M059J (cell line): ENCODE data around the gene KISS1R. TPM values are rescaled to one million over a fixed set of nuclear protein-coding genes. Genes with fewer than 3 reads are reported as not detected.
"Not testable (repeated sequence)": the region's sequence is repeated elsewhere in the genome, so short reads cannot be mapped to it uniquely, and the experiment has no call there.

Experiments used
- DNase-seq: peaks from one replicate; pipeline ENCODE4 v3.0.0-alpha.2; 2012; ENCODE audit warnings: low read depth
- total RNA-seq: library from RNA; depleted of rRNA; stranded (reverse); fragments of >200 nt; shearing (Covaris generic); gene quantifications from 2 replicates; pipeline ENCODE4 v1.2.3, GENCODE V29; 2014; rRNA removed

The KISS1R gene
- not detected in 2 replicates for total RNA-seq

DNA sequence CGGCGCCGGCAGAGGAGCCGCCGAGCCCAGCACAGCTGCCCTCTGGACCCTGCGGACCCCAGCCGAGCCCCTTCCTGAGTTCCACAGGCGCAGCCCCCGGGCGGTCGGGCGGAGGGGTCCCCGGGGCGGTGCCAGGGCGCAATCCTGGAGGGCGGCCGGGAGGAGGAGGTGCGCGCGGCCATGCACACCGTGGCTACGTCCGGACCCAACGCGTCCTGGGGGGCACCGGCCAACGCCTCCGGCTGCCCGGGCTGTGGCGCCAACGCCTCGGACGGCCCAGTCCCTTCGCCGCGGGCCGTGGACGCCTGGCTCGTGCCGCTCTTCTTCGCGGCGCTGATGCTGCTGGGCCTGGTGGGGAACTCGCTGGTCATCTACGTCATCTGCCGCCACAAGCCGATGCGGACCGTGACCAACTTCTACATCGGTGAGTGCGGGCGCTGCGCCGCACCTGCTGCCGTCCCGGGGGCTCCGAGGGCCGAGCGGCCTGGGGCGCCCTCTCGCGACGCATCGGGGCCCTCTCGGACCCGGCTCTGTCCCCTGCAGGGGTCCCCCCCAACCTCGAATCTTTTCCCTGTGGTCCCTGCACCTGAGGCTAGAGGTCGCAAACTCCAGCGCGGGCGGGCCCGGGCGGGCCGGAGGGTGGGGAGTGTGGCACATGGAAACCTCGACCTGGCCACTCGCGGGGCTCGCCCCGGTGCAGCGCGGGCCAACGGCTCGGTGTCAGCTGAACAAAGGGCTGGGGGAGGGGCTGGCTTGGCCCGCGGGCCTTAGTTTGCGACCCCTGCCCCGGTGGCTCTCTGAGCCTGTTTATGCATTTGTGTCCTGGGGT is at the start of gene KISS1R:
TSS of gene KISS1R (plus strand) at position 11 of the 829 bp plus-strand sequence. CDS start at position 181, 170 bp downstream.
- no peak for DNase-seq

DNA sequence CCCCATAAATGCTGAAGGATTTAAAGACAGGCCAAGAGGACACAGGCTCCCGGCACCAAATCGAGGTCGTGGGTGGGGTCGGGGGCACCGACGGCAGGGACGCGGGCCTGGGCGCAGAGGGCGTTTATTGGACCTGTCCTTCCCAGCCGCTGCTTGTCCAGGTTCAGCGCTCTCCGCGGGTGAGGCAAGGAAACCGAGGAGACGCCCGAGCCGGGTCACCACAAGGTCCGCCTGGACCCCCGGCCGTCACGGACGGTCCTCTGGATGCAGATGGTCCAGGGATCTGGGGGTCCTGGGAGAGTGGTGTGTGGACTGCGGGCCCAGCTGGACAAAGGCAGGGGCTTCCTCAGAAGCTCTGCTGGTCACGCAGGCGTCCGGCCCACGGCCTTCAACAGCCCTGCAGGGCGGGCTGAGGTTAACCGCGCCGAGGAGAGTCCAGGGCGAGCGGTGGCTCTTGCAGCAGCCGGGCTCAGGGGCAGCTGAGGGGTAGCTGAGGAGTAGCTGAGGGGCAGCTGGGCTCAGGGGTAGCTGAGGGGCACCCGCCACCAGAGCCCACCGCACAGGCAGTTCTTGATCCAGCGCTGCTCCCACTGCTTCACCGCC is 49.2 kb upstream of the KISS1R start:
- DNase-seq, result no peak

DNA sequence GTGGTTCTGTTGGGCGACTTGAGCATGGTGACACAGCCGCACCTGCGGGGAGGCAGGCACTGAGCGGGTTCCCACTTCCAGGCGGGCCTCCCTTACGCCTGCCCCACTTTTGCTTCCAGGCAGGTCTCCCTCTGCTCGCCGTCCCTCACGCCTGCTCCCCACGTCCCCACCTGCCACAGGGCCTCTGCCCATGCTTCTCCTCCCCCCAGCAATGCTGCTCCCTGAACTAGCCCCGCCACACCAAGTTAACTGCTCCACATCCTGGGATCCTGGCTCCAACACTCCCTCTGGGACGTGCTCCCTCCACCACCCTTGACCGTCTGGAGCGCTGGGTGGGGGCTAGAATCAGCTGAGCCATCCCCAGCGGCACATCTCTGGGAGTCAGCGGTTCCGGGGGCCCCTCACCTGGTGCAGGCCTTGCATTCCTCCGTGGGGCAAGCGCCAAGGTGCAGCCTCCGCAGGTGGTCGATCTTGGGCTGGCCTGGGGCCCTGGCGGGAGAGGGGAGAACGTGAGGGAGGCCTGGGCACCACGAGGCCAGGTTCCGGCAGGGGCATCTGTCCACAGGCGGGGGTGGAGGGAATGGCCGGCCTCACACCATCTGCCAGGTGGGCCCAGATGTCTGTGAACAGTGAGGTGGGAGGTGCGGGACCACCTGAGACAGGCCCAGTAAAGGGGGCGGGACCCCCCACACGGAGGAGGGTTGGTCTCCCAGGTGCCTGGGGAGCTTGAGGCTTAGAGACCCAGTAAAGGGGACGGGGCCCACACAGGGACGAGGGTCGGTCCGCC is 48.5 kb upstream of the KISS1R start:
- no peak for DNase-seq

DNA sequence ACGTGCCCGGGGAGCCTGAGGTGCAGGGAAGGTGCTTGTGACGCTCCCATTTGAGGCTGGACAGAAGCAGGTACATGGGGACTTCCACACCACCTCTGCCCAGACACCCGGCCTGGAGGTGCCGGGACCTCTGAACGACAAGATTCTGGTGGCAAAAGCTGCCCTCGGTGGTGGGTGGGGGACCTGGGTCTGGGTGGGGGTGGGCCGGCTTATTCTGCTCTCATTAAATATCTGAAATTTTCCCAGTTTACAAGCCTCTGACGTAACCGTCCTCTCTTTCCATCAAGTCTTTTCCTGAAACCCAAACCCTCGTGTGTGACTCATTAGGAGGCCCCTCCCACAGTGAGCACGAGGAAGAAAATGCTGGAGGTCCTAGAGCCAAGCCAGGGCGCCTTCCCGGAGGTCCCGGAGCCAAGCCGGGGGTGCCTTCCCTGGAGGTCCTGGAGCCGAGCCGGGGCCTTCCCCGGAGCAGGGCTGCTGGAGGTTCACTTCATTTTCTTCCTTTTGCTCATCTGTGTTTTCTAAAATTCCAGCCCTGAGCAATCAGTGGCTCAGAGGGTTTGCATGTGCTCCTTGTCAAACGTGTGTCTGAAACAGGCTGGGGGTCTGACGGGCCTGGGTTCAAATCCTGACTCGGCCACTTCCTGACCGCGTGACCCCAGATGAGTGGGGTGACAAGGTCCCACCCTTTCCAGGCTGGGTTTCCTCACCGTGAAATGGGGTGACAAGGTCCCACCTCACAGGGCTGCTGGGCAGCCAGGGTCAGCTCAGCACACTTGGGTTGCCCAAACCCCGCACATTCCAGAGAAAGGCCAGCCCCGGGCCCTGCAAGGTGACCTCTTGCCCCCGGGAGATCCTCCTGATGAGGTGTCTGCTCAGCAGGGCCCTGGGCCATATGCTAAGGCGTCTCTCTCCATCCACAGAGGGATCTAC is 47.6 kb upstream of the KISS1R start:
- peak; percentile 95 for DNase-seq

DNA sequence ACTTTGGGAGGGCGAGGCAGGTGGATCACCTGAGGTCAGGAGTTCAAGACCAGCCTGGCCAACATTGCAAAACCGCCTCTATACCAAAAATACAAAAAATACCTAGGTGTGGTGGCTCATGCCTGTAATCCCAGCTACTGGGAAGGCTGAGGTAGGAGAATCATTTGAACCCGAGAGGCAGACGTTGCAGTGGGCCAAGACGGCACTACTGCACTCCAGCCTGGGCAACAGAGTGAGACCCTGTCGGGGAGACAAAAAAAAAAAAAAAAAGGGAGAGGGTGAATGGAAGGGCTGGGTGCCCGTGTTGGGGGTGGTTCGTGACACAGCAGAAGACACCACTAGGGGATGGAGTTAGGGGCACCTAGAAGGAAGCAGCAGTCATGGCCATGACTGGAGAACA is 46.8 kb upstream of the KISS1R start:
- DNase-seq, result no peak

DNA sequence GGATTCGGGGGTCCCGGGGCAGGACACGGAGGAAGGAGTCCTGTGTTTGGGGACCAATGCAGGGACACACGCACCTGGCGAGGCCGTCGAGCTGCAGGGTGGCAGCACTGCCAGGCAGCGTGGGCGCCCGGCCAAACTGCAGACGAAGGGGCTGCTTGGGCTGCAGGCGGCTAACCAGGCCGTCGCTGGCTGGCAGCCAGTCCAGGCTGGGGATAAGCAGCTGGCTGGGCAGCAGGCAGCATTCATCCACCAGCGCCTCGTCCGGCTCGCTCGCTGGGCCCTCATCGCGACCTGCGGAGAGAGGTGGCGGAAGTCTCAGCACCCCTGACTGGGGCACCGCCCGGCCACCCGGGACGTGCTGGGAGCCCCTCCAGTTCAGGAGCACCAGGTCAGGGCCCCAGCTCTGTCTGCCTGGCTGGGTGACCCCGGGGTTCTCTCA is 46.2 kb upstream of the KISS1R start:
- no peak for DNase-seq

DNA sequence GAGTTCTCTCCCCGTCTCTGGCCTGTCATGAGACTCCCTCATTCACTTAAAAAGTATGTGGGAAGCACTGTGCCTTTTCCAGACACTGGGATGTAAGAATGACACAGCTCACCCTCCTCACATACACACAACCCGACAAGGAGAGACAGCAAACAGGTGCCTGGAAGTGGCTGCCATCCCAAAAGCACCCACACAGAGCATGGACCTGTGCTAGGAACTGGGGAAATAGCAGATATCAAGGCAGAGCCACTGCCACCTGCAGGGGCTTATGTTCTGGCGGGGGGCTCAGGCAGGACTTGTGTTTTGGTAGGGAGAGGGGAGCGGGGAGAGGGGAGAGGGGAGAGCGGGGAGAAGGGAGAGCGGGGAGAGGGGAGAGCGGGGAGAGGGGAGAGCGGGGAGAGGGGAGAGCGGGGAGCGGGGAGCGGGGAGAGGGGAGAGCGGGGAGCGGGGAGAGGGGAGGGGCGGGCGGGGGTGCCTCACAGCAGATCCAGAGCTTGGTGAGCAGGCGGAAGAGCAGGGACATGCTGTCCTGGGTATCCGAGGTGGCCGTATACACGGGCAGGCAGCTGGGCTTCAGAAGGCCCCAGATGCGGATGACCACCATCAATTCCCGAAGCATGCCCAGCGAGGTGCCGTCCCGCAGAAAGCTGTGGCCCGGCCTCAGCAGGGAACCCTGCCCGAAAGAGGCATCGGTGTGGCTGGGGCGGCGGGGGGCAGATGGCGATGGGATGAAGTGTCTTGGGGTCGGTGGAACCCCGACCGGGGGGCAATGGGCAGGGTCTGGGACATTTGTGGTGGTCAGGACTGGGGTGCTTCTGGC is 45.5 kb upstream of the KISS1R start:
- no peak for DNase-seq

DNA sequence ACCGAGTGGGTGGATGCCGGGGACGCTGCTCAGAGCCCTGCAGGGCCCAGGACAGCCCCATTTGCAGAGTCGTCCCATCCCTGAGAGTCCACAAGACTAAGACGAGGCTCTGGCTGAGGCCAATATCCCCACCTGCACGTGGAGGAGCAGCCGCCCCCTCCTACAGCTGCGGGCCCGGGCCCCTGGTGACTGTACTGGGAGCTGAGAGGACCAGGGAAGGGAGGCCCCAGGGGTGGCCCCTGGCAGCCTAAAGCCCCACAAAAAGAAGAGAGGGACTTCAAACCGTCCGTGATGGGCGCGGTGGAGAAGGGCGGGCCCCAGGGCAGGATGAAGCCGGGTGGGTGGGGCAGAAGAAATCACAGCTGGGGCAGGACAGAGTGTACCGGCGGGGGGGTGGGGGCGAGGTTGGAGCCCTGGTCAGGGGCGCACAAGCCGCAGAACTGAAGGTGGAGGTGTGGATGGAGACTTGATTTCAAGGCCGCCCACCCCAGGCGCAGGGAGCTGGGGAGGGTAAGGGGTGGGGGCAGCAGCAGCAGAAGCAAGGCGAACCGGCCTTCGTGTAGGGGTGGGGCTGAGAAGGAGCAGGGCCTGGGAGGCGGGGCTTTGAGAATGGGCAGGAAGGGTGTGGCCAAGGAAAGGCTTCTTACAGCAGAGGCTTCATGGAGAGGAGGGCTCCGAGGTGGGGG is 44.7 kb upstream of the KISS1R start:
- peak; percentile 44 for DNase-seq

DNA sequence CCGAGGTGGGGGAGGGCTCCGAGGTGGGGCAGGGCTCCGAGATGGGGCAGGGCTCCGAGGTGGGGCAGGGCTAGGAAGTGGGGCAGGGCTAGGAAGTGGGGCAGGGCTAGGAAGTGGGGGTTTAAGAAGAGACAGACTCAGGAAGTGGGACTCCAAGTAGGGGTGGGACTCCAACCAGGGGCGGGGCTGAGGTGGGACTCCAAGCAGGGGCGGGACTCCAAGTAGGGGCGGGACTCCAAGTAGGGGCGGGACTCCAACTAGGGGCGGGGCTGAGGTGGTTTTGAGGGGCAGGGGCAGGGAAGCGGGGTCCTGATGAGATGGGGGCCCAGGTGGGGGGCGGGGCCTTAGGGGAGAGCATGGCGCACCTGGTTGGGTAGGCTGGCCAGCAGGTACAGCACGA is 44.0 kb upstream of the KISS1R start:
- DNase-seq, result peak; percentile 27

DNA sequence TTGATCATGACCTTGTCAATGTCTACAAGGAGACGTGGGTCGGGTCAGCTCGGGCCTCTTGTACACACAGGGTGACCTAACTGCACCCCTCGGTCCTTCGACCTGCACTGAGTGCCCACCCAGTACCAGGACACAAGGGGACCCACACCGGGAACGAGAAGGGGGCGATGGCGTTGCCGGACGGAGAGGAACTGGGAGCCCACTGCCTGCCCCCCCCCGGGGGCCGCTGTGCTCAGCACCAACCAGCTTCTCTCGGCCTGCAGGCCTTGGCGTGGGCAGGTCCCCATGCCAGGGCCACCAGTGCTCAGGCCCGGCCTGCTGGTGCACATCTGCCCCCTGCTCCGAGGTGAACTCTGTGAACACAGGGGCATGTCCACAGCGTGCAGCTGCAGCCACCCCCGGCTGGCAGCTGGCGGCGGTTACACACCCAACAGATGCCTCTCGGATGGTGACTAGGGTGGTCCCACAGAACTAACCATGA is 43.5 kb upstream of the KISS1R start:
- DNase-seq, result no peak

DNA sequence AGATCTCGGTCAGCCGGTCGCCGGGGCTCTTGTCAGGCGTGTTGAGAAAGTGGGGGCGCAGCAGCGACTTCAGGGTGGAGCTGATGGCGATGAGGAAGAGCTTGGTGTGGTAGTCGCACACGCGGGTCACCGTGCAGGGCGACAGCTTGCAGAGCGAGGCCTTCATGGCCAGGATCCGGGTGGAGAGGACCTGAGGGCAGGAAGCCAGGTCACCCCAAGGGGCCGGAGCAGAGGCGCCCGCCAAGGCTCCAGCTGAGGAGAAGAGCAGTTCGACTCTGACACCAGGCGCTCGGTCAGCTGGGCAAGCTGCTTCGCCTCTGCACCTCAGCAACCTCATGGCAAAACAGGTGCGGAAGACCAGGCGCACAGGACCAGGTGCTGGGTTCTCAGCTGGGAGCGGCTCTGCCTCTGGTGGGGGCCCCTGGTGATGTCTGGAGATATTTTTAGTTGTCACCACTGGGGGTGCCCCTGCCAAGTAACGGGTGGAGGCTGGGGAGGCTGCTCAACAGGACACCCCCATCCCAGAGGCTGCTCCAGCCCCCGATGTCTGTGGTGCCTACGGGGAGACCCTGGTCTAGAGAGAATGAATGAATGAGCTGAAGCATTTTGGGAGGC is 41.8 kb upstream of the KISS1R start:
- DNase-seq, result no peak

DNA sequence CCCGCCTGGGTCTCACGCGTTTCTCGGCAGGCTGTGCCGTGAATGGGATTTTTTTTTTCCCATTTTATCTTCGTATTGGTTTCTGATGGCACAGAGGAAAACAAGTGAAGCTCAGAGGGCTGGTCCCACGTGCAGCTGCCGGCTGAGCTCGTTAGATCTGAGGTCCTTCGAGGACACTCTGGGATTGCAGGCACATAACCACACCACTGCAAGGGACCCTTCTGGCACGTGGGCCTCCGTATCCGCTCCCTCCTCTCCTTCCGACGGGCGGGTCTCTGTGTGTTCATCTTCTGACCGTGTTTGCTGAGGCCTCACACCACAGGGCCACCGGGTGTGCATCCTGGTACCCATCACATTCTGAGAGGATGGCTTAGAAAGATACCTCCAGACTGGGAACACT is 41.0 kb upstream of the KISS1R start:
- DNase-seq, result no peak

DNA sequence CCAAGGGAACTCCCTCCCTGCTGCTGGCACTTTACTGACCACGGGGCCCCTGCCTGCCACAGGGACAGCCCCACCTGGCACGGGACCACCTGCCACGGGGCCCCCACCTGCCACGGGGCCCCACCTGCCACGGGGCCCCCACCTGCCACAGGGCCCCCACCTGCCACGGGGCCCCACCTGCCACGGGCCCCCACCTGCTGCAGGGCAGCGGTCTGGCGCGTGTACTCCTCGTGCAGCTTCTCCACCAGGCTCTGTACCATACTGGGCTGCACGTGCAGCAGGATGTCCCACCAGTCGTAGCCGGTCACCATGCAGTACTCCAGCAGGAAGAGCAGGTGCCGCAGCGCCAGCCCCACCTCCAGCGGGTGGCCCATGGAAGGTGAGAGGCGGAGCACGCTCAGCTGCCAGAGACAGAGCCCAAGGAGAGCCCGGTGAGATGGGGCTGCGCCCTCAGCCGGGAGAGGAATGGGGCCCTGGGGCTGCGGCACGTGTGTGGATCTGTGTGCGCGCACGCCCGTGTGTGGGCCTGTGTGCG is 40.3 kb upstream of the KISS1R start:
- no peak for DNase-seq

DNA sequence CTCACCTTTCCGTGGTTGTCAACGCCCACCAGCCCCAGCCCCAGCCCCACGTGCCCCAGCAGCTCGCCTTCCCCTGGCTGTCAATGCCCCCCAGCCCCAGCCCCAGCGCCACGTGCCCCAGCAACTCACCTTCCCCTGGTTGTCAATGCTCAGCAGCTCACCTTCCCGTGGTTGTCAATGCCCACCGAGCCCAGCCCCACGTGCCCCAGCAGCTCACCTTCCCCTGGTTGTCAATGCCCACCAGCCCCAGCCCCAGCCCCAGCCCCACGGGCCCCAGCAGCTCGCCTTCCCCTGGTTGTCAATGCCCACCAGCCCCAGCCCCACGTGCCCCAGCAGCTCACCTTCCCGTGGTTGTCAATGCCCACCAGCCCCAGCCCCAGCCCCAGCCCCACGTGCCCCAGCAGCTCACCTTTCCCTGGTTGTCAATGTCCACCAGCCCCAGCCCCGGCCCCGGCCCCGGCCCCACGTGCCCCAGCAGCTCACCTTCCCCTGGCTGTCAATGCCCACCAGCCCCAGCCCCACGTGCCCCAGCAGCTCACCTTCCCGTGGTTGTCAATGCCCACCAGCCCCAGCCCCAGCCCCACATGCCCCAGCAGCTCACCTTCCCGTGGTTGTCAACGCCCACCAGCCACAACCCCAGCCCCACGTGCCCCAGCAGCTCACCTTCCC is 39.0 kb upstream of the KISS1R start:
- DNase-seq, result not testable (repeated sequence)

DNA sequence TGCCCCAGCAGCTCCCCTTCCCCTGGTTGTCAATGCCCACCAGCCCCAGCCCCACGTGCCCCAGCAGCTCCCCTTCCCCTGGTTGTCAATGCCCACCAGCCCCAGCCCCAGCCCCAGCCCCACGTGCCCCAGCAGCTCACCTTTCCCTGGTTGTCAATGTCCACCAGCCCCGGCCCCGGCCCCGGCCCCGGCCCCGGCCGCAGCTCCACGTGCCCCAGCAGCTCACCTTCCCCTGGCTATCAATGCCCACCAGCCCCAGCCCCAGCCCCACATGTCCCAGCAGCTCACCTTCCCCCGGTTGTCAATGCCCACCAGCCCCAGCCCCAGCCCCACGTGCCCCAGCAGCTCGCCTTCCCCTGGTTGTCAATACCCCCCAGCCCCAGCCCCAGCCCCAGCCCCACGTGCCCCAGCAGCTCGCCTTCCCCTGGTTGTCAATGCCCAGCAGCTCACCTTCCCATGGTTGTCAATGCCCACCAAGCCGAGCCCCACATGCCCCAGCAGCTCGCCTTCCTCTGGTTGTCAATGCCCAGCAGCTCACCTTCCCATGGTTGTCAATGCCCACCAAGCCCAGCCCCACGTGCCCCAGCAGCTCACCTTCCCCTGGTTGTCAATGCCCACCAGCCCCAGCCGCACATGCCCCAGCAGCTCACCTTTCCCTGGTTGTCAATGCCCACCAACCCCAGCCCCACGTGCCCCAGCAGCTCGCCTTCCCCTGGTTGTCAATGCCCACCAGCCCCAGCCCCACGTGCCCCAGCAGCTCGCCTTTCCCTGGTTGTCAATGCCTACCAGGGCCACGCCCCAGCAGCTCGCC is 38.2 kb upstream of the KISS1R start:
- not testable (repeated sequence) for DNase-seq

DNA sequence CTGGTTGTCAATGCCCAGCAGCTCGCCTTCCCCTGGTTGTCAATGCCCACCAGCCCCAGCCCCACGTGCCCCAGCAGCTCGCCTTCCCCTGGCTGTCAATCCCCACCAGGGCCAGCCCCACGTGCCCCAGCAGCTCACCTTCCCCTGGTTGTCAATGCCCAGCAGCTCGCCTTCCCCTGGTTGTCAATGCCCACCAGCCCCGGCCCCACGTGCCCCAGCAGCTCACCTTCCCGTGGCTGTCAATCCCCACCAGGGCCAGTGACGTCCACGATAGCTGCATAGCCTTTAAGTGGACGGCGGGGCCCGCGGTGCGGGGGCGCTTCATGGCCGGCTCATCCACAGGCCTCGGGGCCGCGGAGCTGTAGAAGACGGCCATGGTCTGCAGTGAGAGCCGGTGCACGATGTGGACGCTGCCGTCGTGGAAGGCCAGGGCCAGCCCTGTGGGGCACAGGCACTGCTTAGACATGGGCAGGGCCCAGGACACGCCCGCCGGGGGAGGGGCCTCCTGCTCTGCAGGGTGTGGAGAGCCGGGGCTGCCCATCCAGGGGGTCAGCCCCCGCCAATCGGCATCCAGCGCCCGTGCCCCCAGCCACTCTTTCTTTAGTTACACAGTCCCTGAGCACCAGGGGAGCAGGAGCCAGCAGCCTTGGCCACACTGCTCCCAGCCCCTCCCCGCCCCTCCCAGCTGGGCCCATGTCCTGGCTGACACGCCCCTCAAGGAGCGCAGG is 37.3 kb upstream of the KISS1R start:
- DNase-seq, result no peak
